AG10803 (cell line): Measurements from ENCODE around the gene MYO18B.

Experiments
- DNase-seq: peaks from one replicate; pipeline ENCODE4 v3.0.0; 2010; ENCODE audit warnings: low read depth
- H3K4me3 ChIP-seq: 2 replicates; pipeline ENCODE4 v1.5.1; 2011; ENCODE audit warnings: mild to moderate bottlenecking, low read length, control low read depth
- TF ChIP-seq, protein P1 (sequence below): conservative IDR thresholded peaks from 2 replicates; pipeline ENCODE4 v1.5.1; 2011; ENCODE audit warnings: mild to moderate bottlenecking, low read length, control low read depth, inconsistent platforms

The MYO18B gene

DNA sequence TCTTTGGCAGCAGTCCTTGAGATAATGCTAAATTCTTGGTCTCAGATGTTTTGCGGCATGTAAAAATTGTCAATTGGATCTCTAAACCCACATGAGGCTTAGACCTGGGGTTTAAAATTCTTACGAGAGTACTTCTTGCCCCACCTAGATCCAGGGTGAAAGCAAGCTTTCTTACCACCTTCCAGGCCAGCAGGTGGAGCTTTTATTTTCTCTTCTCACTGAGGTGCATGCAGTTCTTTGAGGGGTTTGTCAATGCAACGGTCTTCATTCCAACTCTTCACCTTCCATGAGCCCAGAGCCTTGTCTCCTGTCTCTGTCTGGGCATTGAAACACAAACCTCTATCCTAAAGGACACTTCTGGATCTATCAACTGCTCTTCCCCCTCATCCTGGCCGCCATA is 154.1 kb downstream of the MYO18B start:
- no peak for DNase-seq
- TF ChIP-seq, protein P1, sequence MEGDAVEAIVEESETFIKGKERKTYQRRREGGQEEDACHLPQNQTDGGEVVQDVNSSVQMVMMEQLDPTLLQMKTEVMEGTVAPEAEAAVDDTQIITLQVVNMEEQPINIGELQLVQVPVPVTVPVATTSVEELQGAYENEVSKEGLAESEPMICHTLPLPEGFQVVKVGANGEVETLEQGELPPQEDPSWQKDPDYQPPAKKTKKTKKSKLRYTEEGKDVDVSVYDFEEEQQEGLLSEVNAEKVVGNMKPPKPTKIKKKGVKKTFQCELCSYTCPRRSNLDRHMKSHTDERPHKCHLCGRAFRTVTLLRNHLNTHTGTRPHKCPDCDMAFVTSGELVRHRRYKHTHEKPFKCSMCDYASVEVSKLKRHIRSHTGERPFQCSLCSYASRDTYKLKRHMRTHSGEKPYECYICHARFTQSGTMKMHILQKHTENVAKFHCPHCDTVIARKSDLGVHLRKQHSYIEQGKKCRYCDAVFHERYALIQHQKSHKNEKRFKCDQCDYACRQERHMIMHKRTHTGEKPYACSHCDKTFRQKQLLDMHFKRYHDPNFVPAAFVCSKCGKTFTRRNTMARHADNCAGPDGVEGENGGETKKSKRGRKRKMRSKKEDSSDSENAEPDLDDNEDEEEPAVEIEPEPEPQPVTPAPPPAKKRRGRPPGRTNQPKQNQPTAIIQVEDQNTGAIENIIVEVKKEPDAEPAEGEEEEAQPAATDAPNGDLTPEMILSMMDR = no peak
- H3K4me3 ChIP-seq = no peak overlapping the region

GRCh38 chr22:25896592-25896991 is 154.6 kb downstream of the MYO18B start:
- TF ChIP-seq, protein P1 = no peak
- no peak for DNase-seq
- H3K4me3 ChIP-seq = no peak overlapping the region

DNA sequence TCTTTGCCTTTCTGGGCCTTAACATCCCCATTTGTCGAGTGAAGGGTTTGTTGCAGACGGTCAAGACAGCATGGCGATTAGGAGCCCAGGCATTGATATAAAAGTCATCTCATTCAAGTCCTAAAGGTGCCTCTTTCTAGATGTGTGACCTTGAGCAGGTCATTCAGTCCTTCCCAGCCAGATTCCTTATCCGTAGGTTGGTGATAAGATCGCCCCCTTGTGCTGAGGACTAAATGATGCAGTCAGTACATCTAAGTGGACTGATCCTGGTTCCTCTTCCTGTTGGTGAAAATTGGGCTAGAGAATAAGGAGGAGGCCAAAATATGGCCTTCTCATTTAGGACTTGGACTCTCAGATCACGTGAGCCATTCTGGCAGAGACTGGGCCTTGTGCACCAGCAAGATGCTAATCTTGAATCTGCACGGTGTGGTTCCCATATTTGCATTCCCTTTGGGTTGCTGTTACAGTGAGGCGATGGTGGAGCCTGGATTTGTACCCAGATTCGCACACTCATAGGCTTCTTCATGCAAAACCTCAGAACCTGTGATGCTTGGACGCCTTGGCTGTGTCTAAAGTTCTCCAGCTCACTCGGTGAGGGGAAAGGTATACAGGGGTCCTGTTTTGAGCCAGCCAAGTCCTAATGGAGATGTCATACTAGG is 156.8 kb downstream of the MYO18B start:
- no peak overlapping the region for H3K4me3 ChIP-seq
- TF ChIP-seq, protein P1 = no peak; the same call in 1 of the 2 replicates
- no peak for DNase-seq

DNA sequence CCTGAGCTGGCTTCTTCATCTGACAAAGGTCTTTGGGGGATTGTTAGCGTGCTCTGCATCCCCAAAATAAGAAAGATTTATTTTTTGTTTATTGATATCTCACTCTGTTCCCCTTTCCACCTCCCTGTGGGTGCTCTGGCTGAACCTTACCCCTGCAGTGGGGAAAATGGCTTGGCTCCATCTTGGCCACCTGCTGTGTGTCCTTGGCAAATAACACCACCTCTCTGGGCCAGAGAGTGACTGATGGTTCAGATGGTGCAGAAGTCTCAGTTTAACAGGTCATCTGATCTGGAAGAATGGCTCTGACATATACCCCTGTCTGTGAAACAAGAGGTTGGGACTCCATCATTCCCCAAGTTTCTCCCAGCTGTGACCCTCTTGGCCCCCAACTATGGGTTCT is 157.6 kb downstream of the MYO18B start:
- TF ChIP-seq, protein P1 = no peak
- no peak for DNase-seq
- no peak overlapping the region for H3K4me3 ChIP-seq

DNA sequence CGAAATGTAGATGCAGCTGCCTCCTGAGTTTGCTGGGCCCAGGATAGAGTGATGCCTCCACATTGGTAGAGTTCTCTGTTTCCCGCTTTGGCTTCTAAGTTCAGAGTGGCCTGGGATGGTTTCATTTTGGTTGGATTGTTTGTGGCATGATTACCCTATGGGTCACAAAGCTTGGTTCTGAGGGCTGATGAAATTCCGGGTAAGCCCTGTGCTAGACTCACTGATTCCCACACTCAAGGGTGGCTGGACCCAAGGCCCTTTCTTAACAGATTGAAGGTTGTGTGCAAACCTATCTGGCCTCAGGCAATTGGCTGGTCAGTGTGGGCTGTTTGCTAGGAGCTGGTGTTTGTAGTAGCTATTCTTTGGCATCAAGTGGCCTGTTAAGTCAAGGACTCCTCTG is 158.4 kb downstream of the MYO18B start:
- H3K4me3 ChIP-seq = no peak overlapping the region
- no peak for DNase-seq
- TF ChIP-seq, protein P1 = no peak

DNA sequence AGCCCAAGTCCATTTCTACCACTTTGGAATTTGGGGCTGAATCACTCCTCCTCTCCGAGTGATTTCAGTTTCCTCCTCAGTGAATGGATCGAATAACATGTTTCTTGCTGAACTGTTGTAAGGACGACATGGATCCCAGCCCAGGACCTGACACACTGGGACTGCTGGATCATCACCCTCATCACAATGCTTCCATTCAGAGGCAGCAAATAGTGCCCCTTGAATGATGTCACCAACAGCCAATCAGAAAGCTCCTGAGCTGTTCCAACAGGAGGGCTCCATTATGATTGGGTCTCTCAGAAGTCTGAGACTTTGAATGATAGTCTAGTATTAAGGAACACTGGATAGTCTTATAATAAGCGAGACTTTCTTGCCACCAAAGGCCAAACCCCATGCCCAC is 158.9 kb downstream of the MYO18B start:
- no peak for DNase-seq
- H3K4me3 ChIP-seq = no peak overlapping the region
- TF ChIP-seq, protein P1 = no peak

- H3K4me3 ChIP-seq = no peak overlapping the region
- DNase-seq = no peak
- TF ChIP-seq, protein P1 = no peak
Measured at GRCh38 chr22:25902402-25902801, 160.4 kb downstream of the MYO18B start.
